Panc1 (cell line): ENCODE measurements around the gene ABCA1. TPM values are rescaled to one million over a fixed set of nuclear protein-coding genes. Genes with fewer than 3 reads are reported as not detected.

ENCODE experiments used
- ATAC-seq: fragments of 200-7000 bp; cut with Tn5 transposase; 2 replicates; pipeline ENCODE4 v1.9.1; 2020; ENCODE audit warnings: mild to moderate bottlenecking, moderate library complexity
- BruUV-seq: library from RNA; stranded (reverse); fragments of 400-500 nt; replicated peaks from 2 replicates; lab custom pipeline; 2021; lab: Mats Ljungman, UMichigan
- CTCF ChIA-PET: fragments of 300-600 bp; sonication (Branson Sonifier 250); formaldehyde crosslinking; loops from one replicate; lab custom pipeline; 2022; ENCODE audit warnings: antibody characterized with exemption; lab: Charles Lee
- POLR2A ChIA-PET: fragments of 300-600 bp; sonication (Branson Sonifier 250); formaldehyde crosslinking; loops from one replicate; lab custom pipeline; 2022; ENCODE audit warnings: antibody characterized with exemption; lab: Charles Lee
- DNase-seq: peaks from one replicate; pipeline ENCODE4 v3.0.0-alpha.2; 2010; ENCODE audit warnings: low read depth, low spot score
- H3K27ac ChIP-seq: 2 replicates; pipeline ENCODE4 v1.5.1; 2011; ENCODE audit warnings: mild to moderate bottlenecking, low read length, inconsistent platforms
- H3K27me3 ChIP-seq: fragments of 200-500 bp; sonication (Bioruptor generic); 2 replicates; pipeline ENCODE4 v1.6.0; 2014; ENCODE audit warnings: low read length, inconsistent platforms; ENCODE audit not compliant: control insufficient read depth, insufficient read depth
- H3K36me3 ChIP-seq: fragments of 200-500 bp; sonication (Bioruptor generic); 2 replicates; pipeline ENCODE4 v1.5.1; 2014; ENCODE audit warnings: inconsistent platforms, mild to moderate bottlenecking, low read length, moderate library complexity; ENCODE audit not compliant: control insufficient read depth, insufficient read depth
- H3K4me1 ChIP-seq: 2 replicates; pipeline ENCODE4 v1.5.1; 2011; ENCODE audit warnings: inconsistent platforms, mild to moderate bottlenecking, low read length, moderate library complexity; ENCODE audit not compliant: control insufficient read depth, insufficient read depth
- H3K4me3 ChIP-seq, 2 experiments: 2 replicates each; pipeline ENCODE4 v1.5.1; 2011 to 2012; ENCODE audit warnings: low read depth in 2 of 2, low read length in 2 of 2, mild to moderate bottlenecking in 2 of 2, inconsistent platforms in 1 of 2, moderate library complexity in 1 of 2
- H3K9me3 ChIP-seq: fragments of 200-500 bp; sonication (Bioruptor generic); 2 replicates; pipeline ENCODE4 v1.5.1; 2014; ENCODE audit warnings: low read depth, mild to moderate bottlenecking, inconsistent platforms, low read length, moderate library complexity; ENCODE audit not compliant: control insufficient read depth, insufficient read depth
- CTCF ChIP-seq: fragments of 450-650 bp; IDR thresholded peaks from 2 replicates; pipeline ENCODE4 v1.5.1; 2017; ENCODE audit warnings: mild to moderate bottlenecking
- POLR2AphosphoS5 ChIP-seq: IDR thresholded peaks from 2 replicates; pipeline ENCODE4 v1.6.1; 2012; ENCODE audit warnings: mild to moderate bottlenecking, low read depth, low read length, moderate library complexity
- REST ChIP-seq, 2 experiments: IDR thresholded peaks; 2 replicates each; pipeline ENCODE4 v1.6.1; 2011 to 2012; ENCODE audit warnings: low read depth in 2 of 2, control low read depth in 1 of 2, low read length in 1 of 2, mild to moderate bottlenecking in 1 of 2, moderate library complexity in 1 of 2; ENCODE audit not compliant: insufficient read depth in 1 of 2
- SIN3A ChIP-seq: IDR thresholded peaks from 2 replicates; pipeline ENCODE4 v1.6.1; 2012; ENCODE audit warnings: low read depth, mild to moderate bottlenecking, low read length, moderate library complexity, borderline replicate concordance; ENCODE audit not compliant: insufficient read depth
- TCF7L2 ChIP-seq: IDR thresholded peaks from 2 replicates; pipeline ENCODE4 v1.6.1; 2011; ENCODE audit warnings: mild to moderate bottlenecking, low read depth, low read length, inconsistent platforms
- in situ Hi-C: cut with HindIII; loops from 2 replicates; pipeline ENCODE4 v1.10.0; 2016; ENCODE audit warnings: low sequenced_read_pairs, low pct_unique_long_range_greater_than_20kb
- intact Hi-C: fragments of 100-400 bp; cut with micrococcal nuclease; formaldehyde crosslinking; loops from one replicate; pipeline ENCODE4 v1.10.0; 2022; ENCODE audit not compliant: unreplicated experiment
- total RNA-seq: library from RNA; stranded (reverse); gene quantifications from one replicate; pipeline ENCODE4 v1.2.1, GENCODE V29; 2021; ENCODE audit not compliant: unreplicated experiment

ABCA1 gene
- total RNA-seq, 1 experiment from 2014 or later = 2.6 TPM

- ATAC-seq (no peak), DNase-seq (no peak)
- Histone ChIP-seq H3K27me3 (no peaks in the 10 kb centered on the region), H3K4me3 (no peak overlapping the region), H3K27ac (no peak overlapping the region), H3K4me1 (no peaks in the 10 kb centered on the region), H3K36me3 (no peaks in the 10 kb centered on the region), H3K9me3 (no peaks in the 10 kb centered on the region)
- TF ChIP-seq REST (IDR thresholded peaks at IDR 0.05; ENCODE audit: insufficient read depth in 1 of 2, low read depth in 2 of 2, low read length in 1 of 2) = no peak
- TF ChIP-seq POLR2AphosphoS5 = no peak
- no peak for TF ChIP-seq CTCF
- no peak for TF ChIP-seq SIN3A
- TF ChIP-seq TCF7L2 = no peak
- in situ Hi-C loops (no loop called here), intact Hi-C loops (no loop called here)
- no TSS peak for BruUV-seq
- CTCF ChIA-PET = no interaction called here
- POLR2A ChIA-PET = no interaction called here
Observed at GRCh38 chr9:104885818-104886709, 41.9 kb downstream of the ABCA1 start.

- intact Hi-C loops (no loop called here), in situ Hi-C loops (no loop called here)
- Histone ChIP-seq H3K9me3 (no peaks in the 10 kb centered on the region), H3K4me3 (no peak overlapping the region), H3K27me3 (no peaks in the 10 kb centered on the region), H3K36me3 (no peaks in the 10 kb centered on the region), H3K27ac (no peak overlapping the region), H3K4me1 (no peaks in the 10 kb centered on the region)
- DNase-seq (no peak), ATAC-seq (no peak)
- POLR2A ChIA-PET = no interaction called here
- CTCF ChIA-PET = no interaction called here
- no peak for TF ChIP-seq REST (IDR thresholded peaks at IDR 0.05; ENCODE audit: insufficient read depth in 1 of 2, low read depth in 2 of 2, low read length in 1 of 2)
- TF ChIP-seq SIN3A = no peak
- no peak for TF ChIP-seq CTCF
- no peak for TF ChIP-seq TCF7L2
- no peak for TF ChIP-seq POLR2AphosphoS5
- no TSS peak for BruUV-seq
Observed at GRCh38 chr9:104883169-104883568, 44.8 kb downstream of the ABCA1 start.
